Subcutaneous abdominal adipose tissue (tissue), 5 donors: ENCODE measurements around the gene SHROOM1.

Experiments used
- H3K27ac ChIP-seq: one replicate; pipeline ENCODE4 v1.7.0; 2013; ENCODE audit warnings: low read depth, mild to moderate bottlenecking, inconsistent platforms, low read length, moderate library complexity
- H3K27me3 ChIP-seq, 5 donors: one replicate each; pipeline ENCODE4 v1.7.0; 2013; ENCODE audit warnings: low read length in 5 of 5, inconsistent platforms in 1 of 5; ENCODE audit not compliant: control insufficient read depth in 5 of 5, insufficient read depth in 4 of 5
- H3K36me3 ChIP-seq, 5 donors: one replicate each; pipeline ENCODE4 v1.7.0; 2013; ENCODE audit warnings: low read length in 5 of 5; ENCODE audit not compliant: control insufficient read depth in 5 of 5, insufficient read depth in 5 of 5
- H3K4me1 ChIP-seq, 5 donors: one replicate each; pipeline ENCODE4 v1.7.0; 2013; ENCODE audit warnings: low read length in 5 of 5, mild to moderate bottlenecking in 3 of 5, moderate library complexity in 1 of 5; ENCODE audit not compliant: control insufficient read depth in 5 of 5, insufficient read depth in 5 of 5
- H3K4me3 ChIP-seq, 5 donors: one replicate each; pipeline ENCODE4 v1.7.0; 2013; ENCODE audit warnings: low read length in 5 of 5, low read depth in 1 of 5
- H3K9ac ChIP-seq, 5 donors: one replicate each; pipeline ENCODE4 v1.7.0; 2013; ENCODE audit warnings: low read length in 5 of 5, mild to moderate bottlenecking in 4 of 5, moderate library complexity in 3 of 5
- H3K9me3 ChIP-seq, 5 donors: one replicate each; pipeline ENCODE4 v1.7.0; 2013; ENCODE audit warnings: low read length in 5 of 5; ENCODE audit not compliant: control insufficient read depth in 5 of 5
- donor health status: healthy.
- donor health status: healthy.
- donor health status: healthy.
- donor health status: healthy.
- donor health status: healthy.

SHROOM1 gene

GRCh38 chr5:132773601-132774355, 56.7 kb downstream of the SHROOM1 start:
- Histone ChIP-seq H3K9ac (no peak overlapping the region), H3K27ac (no peak overlapping the region), H3K36me3 (no peaks in the 10 kb centered on the region), H3K4me1 (peaks cover 6 to 70% (median 64%) of the 10 kb centered on the region in 5 donors), H3K9me3 (no peaks in the 10 kb centered on the region), H3K4me3 (no peak overlapping the region), H3K27me3 (no peaks in the 10 kb centered on the region)

GRCh38 chr5:132773114-132773513, 57.3 kb downstream of the SHROOM1 start:
- H3K36me3 ChIP-seq, result no peaks in the 10 kb centered on the region
- no peaks in the 10 kb centered on the region for H3K27me3 ChIP-seq
- H3K9me3 ChIP-seq, result no peaks in the 10 kb centered on the region
- H3K4me1 ChIP-seq, result peaks cover 6 to 73% (median 67%) of the 10 kb centered on the region in 5 donors
- no peak overlapping the region for H3K9ac ChIP-seq
- H3K4me3 ChIP-seq, result no peak overlapping the region
- no peak overlapping the region for H3K27ac ChIP-seq

GRCh38 chr5:132772291-132773070, 58.0 kb downstream of the SHROOM1 start:
- no peaks in the 10 kb centered on the region for H3K9me3 ChIP-seq
- H3K9ac ChIP-seq, result no peak overlapping the region
- H3K36me3 ChIP-seq, result no peaks in the 10 kb centered on the region
- peaks cover 8 to 73% (median 67%) of the 10 kb centered on the region in 5 donors for H3K4me1 ChIP-seq
- no peak overlapping the region for H3K4me3 ChIP-seq
- no peaks in the 10 kb centered on the region for H3K27me3 ChIP-seq
- H3K27ac ChIP-seq, result no peak overlapping the region
